OCI-LY7 (cell line): ENCODE measurements around the gene TTC34.

Source experiments
- EZH2phosphoT487 ChIP-seq: fragments of 200-600 bp; sonication (generic); IDR thresholded peaks from 2 replicates; pipeline ENCODE4 v1.6.1; 2018; ENCODE audit warnings: low read depth, borderline replicate concordance, mild to moderate bottlenecking, mixed run types, antibody characterized with exemption, low read length, moderate library complexity, mixed read lengths
- TF ChIP-seq, protein P1 (sequence below): fragments of 200-600 bp; sonication (generic); conservative IDR thresholded peaks from 2 replicates; pipeline ENCODE4 v1.5.1; 2014; ENCODE audit warnings: mild to moderate bottlenecking, antibody characterized with exemption, low read length, moderate library complexity, mixed read lengths

DNA sequence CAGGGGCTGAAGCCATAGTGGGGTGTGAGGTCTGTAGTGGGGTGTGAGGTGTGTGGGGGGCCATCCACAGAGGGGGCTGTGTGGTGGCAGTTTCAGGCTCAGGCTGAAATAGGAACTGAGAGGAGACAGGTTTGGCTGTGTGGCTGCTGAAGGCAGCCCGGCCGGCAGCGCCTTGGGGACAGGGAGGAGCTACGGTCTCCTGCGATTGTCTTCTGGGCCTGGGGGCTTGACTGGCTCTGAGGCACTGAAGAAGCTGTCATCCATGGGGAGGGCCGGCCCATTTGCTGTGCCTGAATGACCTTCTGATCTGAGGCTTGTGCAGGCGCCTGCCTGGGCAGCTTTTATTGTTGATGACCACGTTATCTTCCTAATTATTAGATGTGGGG, 10.0 kb upstream of the TTC34 start:
- TF ChIP-seq, protein P1, sequence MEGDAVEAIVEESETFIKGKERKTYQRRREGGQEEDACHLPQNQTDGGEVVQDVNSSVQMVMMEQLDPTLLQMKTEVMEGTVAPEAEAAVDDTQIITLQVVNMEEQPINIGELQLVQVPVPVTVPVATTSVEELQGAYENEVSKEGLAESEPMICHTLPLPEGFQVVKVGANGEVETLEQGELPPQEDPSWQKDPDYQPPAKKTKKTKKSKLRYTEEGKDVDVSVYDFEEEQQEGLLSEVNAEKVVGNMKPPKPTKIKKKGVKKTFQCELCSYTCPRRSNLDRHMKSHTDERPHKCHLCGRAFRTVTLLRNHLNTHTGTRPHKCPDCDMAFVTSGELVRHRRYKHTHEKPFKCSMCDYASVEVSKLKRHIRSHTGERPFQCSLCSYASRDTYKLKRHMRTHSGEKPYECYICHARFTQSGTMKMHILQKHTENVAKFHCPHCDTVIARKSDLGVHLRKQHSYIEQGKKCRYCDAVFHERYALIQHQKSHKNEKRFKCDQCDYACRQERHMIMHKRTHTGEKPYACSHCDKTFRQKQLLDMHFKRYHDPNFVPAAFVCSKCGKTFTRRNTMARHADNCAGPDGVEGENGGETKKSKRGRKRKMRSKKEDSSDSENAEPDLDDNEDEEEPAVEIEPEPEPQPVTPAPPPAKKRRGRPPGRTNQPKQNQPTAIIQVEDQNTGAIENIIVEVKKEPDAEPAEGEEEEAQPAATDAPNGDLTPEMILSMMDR, result no peak
- no peak for TF ChIP-seq EZH2phosphoT487
